ENCODE measurements around the gene VIPR2. TPM values are rescaled to one million over a fixed set of nuclear protein-coding genes. Genes with fewer than 3 reads are reported as not detected.
"Not testable (repeated sequence)": the region's sequence is repeated elsewhere in the genome, so short reads cannot be mapped to it uniquely, and the experiment has no call there.

The VIPR2 gene
- polyA plus RNA-seq, 3 donors, result 1.2 to 5.2 (median 4.6) TPM

GRCh38 chr7:159001811-159002210 is 142.9 kb downstream of the VIPR2 start:
- H3K27ac ChIP-seq (ENCODE audit: low read depth, low read length), result no peak overlapping the region
- 91 to 92% (median 92%) methylated on average over 12 of the region's 12 CpGs for WGBS, 3 donors

GRCh38 chr7:159000859-159001435 is 143.7 kb downstream of the VIPR2 start:
- H3K27ac ChIP-seq (ENCODE audit: low read depth, low read length), result no peak overlapping the region
- 75 to 77% (median 76%) methylated on average over 21 of the region's 21 CpGs for WGBS, 3 donors

GRCh38 chr7:159000070-159000469 is 144.6 kb downstream of the VIPR2 start:
- no peak overlapping the region for H3K27ac ChIP-seq (ENCODE audit: low read depth, low read length)
- WGBS, 3 donors, result 85 to 90% (median 89%) methylated on average over 13 of the region's 13 CpGs

- 85 to 91% (median 87%) methylated on average over 21 of the region's 21 CpGs for WGBS, 3 donors
Measured at GRCh38 chr7:158999496-158999895, 145.2 kb downstream of the VIPR2 start.

GRCh38 chr7:158998261-158998660 is 146.4 kb downstream of the VIPR2 start:
- 69 to 82% (median 73%) methylated on average over 5 to 6 of the region's 9 CpGs for WGBS, 3 donors

More at GRCh38 chr7:158999496-158999895, 145.2 kb downstream of the VIPR2 start:
- no peak overlapping the region for H3K27ac ChIP-seq (ENCODE audit: low read depth, low read length)

GRCh38 chr7:158997471-158997870 is 147.2 kb downstream of the VIPR2 start:
- no peak overlapping the region for H3K27ac ChIP-seq (ENCODE audit: low read depth, low read length)
- 42 to 84% (median 76%) methylated on average over 22 of the region's 22 CpGs for WGBS, 3 donors

More at GRCh38 chr7:158998261-158998660, 146.4 kb downstream of the VIPR2 start:
- not testable (repeated sequence) for H3K27ac ChIP-seq (ENCODE audit: low read depth, low read length)

GRCh38 chr7:158997110-158997453 is 147.6 kb downstream of the VIPR2 start:
- WGBS, 3 donors, result 11 to 55% (median 54%) methylated on average over 32 of the region's 32 CpGs

GRCh38 chr7:158996214-158997109 is 148.2 kb downstream of the VIPR2 start:
- 53 to 75% (median 74%) methylated on average over 46 to 47 of the region's 47 CpGs for WGBS, 3 donors

More at GRCh38 chr7:158997110-158997453, 147.6 kb downstream of the VIPR2 start:
- no peak overlapping the region for H3K27ac ChIP-seq (ENCODE audit: low read depth, low read length)

GRCh38 chr7:158995514-158995913 is 149.2 kb downstream of the VIPR2 start:
- 92 to 96% (median 93%) methylated on average over 17 of the region's 17 CpGs for WGBS, 3 donors
- no peak overlapping the region for H3K27ac ChIP-seq (ENCODE audit: low read depth, low read length)

More at GRCh38 chr7:158996214-158997109, 148.2 kb downstream of the VIPR2 start:
- no peak overlapping the region for H3K27ac ChIP-seq (ENCODE audit: low read depth, low read length)

- 86 to 96% (median 92%) methylated on average over 6 of the region's 6 CpGs for WGBS, 3 donors
- no peak overlapping the region for H3K27ac ChIP-seq (ENCODE audit: low read depth, low read length)
Measured at GRCh38 chr7:158994687-158995086, 150.0 kb downstream of the VIPR2 start.

GRCh38 chr7:158993591-158993990 is 151.1 kb downstream of the VIPR2 start:
- WGBS, 3 donors, result 84 to 91% (median 90%) methylated on average over 12 of the region's 12 CpGs
- H3K27ac ChIP-seq (ENCODE audit: low read depth, low read length), result no peak overlapping the region

- no peak overlapping the region for H3K27ac ChIP-seq (ENCODE audit: low read depth, low read length)
- WGBS, 3 donors, result 14 to 30% (median 19%) methylated on average over 22 to 28 of the region's 28 CpGs
Measured at GRCh38 chr7:158992759-158993158, 151.9 kb downstream of the VIPR2 start.

- WGBS, 3 donors, result 30 to 55% (median 39%) methylated on average over 20 to 21 of the region's 21 CpGs
- no peak overlapping the region for H3K27ac ChIP-seq (ENCODE audit: low read depth, low read length)
Measured at GRCh38 chr7:158991824-158992621, 152.6 kb downstream of the VIPR2 start.

GRCh38 chr7:158988996-158989395 is 155.7 kb downstream of the VIPR2 start:
- WGBS, 3 donors, result 62 to 87% (median 68%) methylated on average over 2 of the region's 2 CpGs

GRCh38 chr7:158988302-158988862 is 156.3 kb downstream of the VIPR2 start:
- H3K27ac ChIP-seq (ENCODE audit: low read depth, low read length), result no peak overlapping the region
- whole genome bisulfite sequencing, 3 donors, result 65 to 86% (median 81%) methylated on average over 2 of the region's 2 CpGs

More at GRCh38 chr7:158988996-158989395, 155.7 kb downstream of the VIPR2 start:
- H3K27ac ChIP-seq (ENCODE audit: low read depth, low read length), result no peak overlapping the region

GRCh38 chr7:158987691-158988090 is 157.0 kb downstream of the VIPR2 start:
- no peak overlapping the region for H3K27ac ChIP-seq (ENCODE audit: low read depth, low read length)
- 54 to 77% (median 58%) methylated on average over 1 of the region's 1 CpG for WGBS, 3 donors

- H3K27ac ChIP-seq (ENCODE audit: low read depth, low read length), result no peak overlapping the region
- WGBS, 3 donors, result 64 to 71% (median 67%) methylated on average over 4 of the region's 4 CpGs
Measured at GRCh38 chr7:158985583-158985982, 159.1 kb downstream of the VIPR2 start.

- H3K27ac ChIP-seq (ENCODE audit: low read depth, low read length), result not testable (repeated sequence)
- WGBS, 3 donors, result 58 to 70% (median 60%) methylated on average over 2 of the region's 2 CpGs
Measured at GRCh38 chr7:158984007-158984406, 160.7 kb downstream of the VIPR2 start.
